IPS DF 6.9 (cell line): ENCODE data around the gene PLOD3.

Experiments used
- DNase-seq: peaks from one replicate; pipeline ENCODE4 v3.0.0-alpha.2; 2013; ENCODE audit warnings: low read depth, low spot score
- H3K27ac ChIP-seq: one replicate; pipeline ENCODE4 v1.5.1; 2013; ENCODE audit warnings: low read length, control low read depth
- H3K27me3 ChIP-seq: 2 replicates; pipeline ENCODE4 v1.6.1; 2013; ENCODE audit warnings: mild to moderate bottlenecking, low read length; ENCODE audit not compliant: control insufficient read depth, insufficient read depth
- H3K36me3 ChIP-seq: 2 replicates; pipeline ENCODE4 v1.6.1; 2013; ENCODE audit warnings: low read length; ENCODE audit not compliant: control insufficient read depth, insufficient read depth
- H3K4me1 ChIP-seq: 2 replicates; pipeline ENCODE4 v1.6.1; 2013; ENCODE audit warnings: low read length; ENCODE audit not compliant: control insufficient read depth, insufficient read depth
- H3K4me3 ChIP-seq: 2 replicates; pipeline ENCODE4 v1.5.1; 2013; ENCODE audit warnings: mild to moderate bottlenecking, low read length
- H3K9me3 ChIP-seq: 2 replicates; pipeline ENCODE4 v1.6.1; 2013; ENCODE audit warnings: low read length, inconsistent platforms; ENCODE audit not compliant: control insufficient read depth, insufficient read depth
- WGBS: extraction: QIAGEN DNeasy Blood & Tissue Kit; methylation state at CpG from one replicate; pipeline ENCODE4 v1.1.7; 2013; ENCODE audit warnings: mixed read lengths, missing lambda C conversion rate; ENCODE audit not compliant: insufficient read length, insufficient coverage; 5-methylcytosine and 5-hydroxymethylcytosine counted together

PLOD3 gene

GRCh38 chr7:101170617-101171441 is 46.6 kb downstream of the PLOD3 start:
- Histone ChIP-seq H3K4me3 (no peak overlapping the region), H3K27me3 (peaks cover 55% of the 10 kb centered on the region), H3K36me3 (no peaks in the 10 kb centered on the region; the same call in 1 of the 2 replicates), H3K9me3 (no peaks in the 10 kb centered on the region), H3K4me1 (peaks cover 27% of the 10 kb centered on the region), H3K27ac (no peak overlapping the region)
- WGBS: no CpG with 5 or more reads among the region's 17 CpGs
- DNase-seq: no peak

DNA sequence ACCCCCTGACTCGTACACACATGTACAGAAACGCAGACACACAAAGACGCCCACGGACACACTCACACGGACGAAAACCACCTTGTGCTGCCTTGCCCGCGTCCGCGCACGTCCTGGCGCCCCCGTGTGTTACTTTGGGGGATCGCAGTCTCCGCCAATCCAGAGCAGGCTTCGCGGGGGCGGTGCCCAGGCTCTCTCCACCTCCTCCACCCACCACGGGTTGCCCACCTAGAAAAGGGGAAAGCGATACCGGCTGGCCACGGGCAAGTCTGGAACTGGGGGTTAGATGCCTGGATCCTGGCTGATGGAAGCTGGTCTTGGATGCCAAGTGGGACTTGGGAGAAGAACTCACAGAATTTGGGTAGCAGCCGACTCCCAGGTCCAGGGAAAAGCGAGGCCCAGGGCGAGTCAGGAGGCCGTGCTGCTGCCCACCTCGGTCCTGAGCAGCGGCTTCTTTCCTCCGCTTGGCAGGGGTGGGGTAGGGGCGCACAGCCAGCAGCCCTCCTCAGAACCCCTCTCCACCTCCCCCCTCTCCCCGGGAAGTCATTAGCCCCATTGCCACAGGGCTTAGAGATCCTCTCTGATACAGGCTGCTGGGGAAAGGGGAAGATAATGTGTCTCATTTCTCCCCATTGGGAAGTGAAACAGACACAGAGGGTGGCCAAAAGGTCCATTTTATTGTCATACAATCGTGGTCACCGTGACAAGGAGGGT is 47.4 kb downstream of the PLOD3 start:
- WGBS: no CpG with 5 or more reads among the region's 33 CpGs
- peaks cover 29% of the 10 kb centered on the region for H3K4me1 ChIP-seq
- no peak overlapping the region for H3K27ac ChIP-seq
- H3K4me3 ChIP-seq: peak overlapping the region; percentile 11; the same call in 1 of the 2 replicates
- DNase-seq: no peak
- peaks cover 51% of the 10 kb centered on the region for H3K27me3 ChIP-seq
- H3K36me3 ChIP-seq: no peaks in the 10 kb centered on the region; the same call in 1 of the 2 replicates
- no peaks in the 10 kb centered on the region for H3K9me3 ChIP-seq

DNA sequence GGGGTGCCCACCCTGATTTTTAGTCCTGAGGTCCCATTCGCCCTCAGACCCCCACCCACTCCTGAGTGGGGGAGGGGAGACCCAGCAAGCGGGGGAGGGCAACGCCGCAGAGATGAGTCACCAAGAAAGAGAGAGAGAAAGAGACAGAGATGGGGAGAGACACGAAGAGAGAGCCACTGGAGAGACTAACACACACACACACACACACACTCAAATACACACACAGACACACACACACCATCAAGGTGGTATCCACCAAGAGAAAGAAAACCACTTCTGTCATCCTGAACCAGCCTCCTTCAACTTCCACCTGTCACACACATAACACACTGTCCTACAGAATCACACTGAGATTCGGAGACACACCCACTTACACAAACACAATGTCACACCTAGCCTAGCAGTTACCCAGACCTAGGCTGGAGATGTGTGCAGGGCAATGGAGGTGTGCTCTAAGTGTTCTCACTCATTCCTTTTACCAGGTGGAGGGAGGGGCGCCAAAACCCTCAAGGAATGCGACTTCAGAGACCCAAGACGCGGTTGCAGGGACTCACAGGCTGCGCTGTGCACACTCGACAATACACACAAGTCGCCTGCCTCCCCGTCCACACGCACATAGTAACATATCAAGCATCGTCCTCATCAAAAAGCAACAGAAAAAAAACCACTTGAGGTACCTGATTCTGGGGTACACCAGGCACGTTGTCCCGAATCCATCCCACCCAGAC is 48.1 kb downstream of the PLOD3 start:
- no peaks in the 10 kb centered on the region; the same call in 1 of the 2 replicates for H3K36me3 ChIP-seq
- H3K9me3 ChIP-seq: no peaks in the 10 kb centered on the region
- H3K27ac ChIP-seq: no peak overlapping the region
- H3K27me3 ChIP-seq: peaks cover 54% of the 10 kb centered on the region
- no peak for DNase-seq
- H3K4me1 ChIP-seq: peaks cover 29% of the 10 kb centered on the region
- no CpG with 5 or more reads among the region's 18 CpGs for WGBS
- peak overlapping the region; percentile 11; the same call in 1 of the 2 replicates for H3K4me3 ChIP-seq

DNA sequence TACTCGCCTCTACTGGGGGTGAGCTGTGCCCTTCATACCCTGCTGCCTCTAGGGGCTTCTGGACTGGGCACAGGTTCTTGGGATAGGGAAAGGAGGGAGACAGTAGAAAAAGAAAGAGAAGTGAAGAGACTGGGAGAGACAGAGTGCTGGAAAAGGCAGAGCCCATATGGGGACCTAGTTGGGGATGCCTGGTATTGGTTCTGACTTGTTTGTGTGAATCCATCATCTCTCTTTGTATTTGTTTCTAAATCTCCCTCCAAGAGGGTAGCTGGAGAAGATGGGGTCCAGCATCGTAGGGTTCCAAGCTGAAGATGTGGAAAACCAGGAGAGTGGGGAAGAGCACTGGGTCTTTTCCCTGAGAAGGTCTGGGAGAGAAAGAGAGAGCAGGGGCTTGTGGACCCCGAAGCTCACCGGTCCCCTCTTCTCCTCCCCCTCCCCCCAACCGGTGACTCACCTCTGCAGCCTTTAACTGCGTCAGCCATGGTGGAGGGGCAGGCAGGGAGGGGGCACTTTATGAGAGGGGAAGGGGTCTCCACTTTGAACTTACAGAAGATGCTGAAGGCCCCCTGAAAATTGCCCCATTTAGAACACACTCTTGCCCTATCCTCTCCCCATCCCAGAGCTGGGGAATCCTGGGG is 48.9 kb downstream of the PLOD3 start:
- no peaks in the 10 kb centered on the region for H3K9me3 ChIP-seq
- no peak overlapping the region for H3K4me3 ChIP-seq
- WGBS: no CpG with 5 or more reads among the region's 6 CpGs
- H3K36me3 ChIP-seq: no peaks in the 10 kb centered on the region; the same call in 1 of the 2 replicates
- H3K27ac ChIP-seq: no peak overlapping the region
- H3K4me1 ChIP-seq: peaks cover 29% of the 10 kb centered on the region
- DNase-seq: no peak
- peaks cover 52% of the 10 kb centered on the region for H3K27me3 ChIP-seq

GRCh38 chr7:101167645-101168411 is 49.6 kb downstream of the PLOD3 start:
- H3K27me3 ChIP-seq: peaks cover 45% of the 10 kb centered on the region
- DNase-seq: no peak
- no peak overlapping the region for H3K27ac ChIP-seq
- no peaks in the 10 kb centered on the region for H3K36me3 ChIP-seq
- WGBS: no CpG with 5 or more reads among the region's 12 CpGs
- no peaks in the 10 kb centered on the region for H3K9me3 ChIP-seq
- H3K4me3 ChIP-seq: no peak overlapping the region
- peaks cover 24% of the 10 kb centered on the region for H3K4me1 ChIP-seq

GRCh38 chr7:101166909-101167644 is 50.3 kb downstream of the PLOD3 start:
- Histone ChIP-seq H3K36me3 (no peaks in the 10 kb centered on the region), H3K4me1 (peaks cover 20% of the 10 kb centered on the region), H3K27me3 (peaks cover 38% of the 10 kb centered on the region), H3K9me3 (no peaks in the 10 kb centered on the region), H3K27ac (no peak overlapping the region), H3K4me3 (peak overlapping the region; percentile 16; the same call in 1 of the 2 replicates)
- WGBS: no CpG with 5 or more reads among the region's 19 CpGs
- no peak for DNase-seq

DNA sequence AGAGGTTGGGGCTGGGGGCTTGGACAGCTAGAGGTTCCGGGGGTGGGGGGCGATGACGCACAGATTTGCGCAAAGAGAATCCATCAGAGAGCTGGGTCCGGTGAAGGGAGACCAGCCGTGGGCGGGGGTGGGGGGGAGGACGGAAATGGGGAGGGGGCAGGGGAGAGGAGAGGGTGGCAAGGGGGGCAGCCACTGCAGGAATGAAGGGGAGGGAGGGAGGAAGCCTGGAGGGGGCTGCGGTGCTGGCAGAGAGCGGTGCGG is 50.8 kb downstream of the PLOD3 start:
- DNase-seq: no peak
- no peaks in the 10 kb centered on the region for H3K9me3 ChIP-seq
- peaks cover 33% of the 10 kb centered on the region for H3K27me3 ChIP-seq
- peaks cover 17% of the 10 kb centered on the region for H3K4me1 ChIP-seq
- H3K4me3 ChIP-seq: peak overlapping the region; percentile 16; the same call in 1 of the 2 replicates
- no peak overlapping the region for H3K27ac ChIP-seq
- no peaks in the 10 kb centered on the region for H3K36me3 ChIP-seq
- no CpG with 5 or more reads among the region's 11 CpGs for WGBS

DNA sequence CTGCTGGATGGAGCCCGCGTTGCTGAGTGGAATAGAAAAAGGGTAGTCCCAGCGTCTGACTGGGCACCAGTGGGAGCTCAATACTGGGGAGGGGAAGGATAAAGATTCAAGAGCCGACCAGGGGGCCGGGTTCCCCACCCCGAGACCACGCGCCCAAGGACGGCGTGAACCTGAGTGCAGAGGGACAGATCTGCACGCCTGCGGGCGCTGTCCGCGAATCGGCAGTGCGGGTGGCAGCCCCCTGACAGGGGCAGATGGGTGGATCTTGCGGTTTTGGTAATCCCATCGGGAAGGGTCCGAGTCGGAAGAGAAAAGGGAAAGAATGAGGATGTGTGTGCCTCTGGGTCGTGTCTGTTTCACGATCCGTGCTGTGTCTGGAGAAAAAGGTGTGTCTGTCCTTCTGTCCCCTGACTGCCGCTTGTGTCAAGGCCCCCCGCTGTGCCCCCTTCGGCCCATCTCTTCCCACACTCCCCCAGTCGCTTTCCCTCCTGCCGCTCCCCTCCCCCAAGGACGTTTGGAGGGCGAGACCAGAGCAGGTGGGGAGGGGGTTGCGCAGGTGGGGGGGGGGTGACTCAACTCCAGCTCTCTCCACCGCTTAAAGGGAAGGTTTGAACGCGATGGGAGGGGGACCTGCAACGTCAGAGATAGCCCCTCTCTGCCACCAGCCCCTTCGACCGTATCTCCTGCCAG is 51.3 kb downstream of the PLOD3 start:
- WGBS: no CpG with 5 or more reads among the region's 38 CpGs
- Histone ChIP-seq H3K27ac (no peak overlapping the region), H3K27me3 (peaks cover 28% of the 10 kb centered on the region)

More for the DNA sequence above, 51.3 kb downstream of the PLOD3 start:
- Histone ChIP-seq H3K9me3 (no peaks in the 10 kb centered on the region), H3K36me3 (no peaks in the 10 kb centered on the region), H3K4me1 (peaks cover 17% of the 10 kb centered on the region), H3K4me3 (peak overlapping the region; percentile 16; the same call in 1 of the 2 replicates)
- DNase-seq: no peak
